ENCODE measurements around the gene FANCE.

DNA sequence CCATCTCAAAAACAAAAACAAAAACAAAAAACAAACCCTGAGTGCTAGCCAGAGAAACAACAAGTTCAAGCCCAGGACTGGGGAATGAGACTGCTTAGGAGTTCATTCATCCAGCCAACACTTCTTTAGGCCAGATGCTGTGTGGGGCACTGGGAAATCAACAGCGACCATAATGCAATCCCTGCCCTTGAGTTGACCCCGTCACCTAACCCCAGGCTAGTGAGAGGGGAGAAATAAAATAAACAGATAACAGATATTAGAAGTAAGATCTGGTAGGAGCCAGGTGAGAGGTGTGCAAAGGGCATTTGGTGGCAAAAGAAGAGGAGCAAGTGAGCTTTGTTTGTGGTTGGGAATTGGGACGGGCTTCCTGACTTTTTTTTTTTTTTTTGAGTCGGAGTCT, 11.2 kb downstream of the FANCE start:
- TF ChIP-seq POLR2A (IDR thresholded peaks at IDR 0.05): no peak
- TF ChIP-seq, protein P1, sequence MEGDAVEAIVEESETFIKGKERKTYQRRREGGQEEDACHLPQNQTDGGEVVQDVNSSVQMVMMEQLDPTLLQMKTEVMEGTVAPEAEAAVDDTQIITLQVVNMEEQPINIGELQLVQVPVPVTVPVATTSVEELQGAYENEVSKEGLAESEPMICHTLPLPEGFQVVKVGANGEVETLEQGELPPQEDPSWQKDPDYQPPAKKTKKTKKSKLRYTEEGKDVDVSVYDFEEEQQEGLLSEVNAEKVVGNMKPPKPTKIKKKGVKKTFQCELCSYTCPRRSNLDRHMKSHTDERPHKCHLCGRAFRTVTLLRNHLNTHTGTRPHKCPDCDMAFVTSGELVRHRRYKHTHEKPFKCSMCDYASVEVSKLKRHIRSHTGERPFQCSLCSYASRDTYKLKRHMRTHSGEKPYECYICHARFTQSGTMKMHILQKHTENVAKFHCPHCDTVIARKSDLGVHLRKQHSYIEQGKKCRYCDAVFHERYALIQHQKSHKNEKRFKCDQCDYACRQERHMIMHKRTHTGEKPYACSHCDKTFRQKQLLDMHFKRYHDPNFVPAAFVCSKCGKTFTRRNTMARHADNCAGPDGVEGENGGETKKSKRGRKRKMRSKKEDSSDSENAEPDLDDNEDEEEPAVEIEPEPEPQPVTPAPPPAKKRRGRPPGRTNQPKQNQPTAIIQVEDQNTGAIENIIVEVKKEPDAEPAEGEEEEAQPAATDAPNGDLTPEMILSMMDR (IDR thresholded peaks at IDR 0.05): no peak
